ENCODE results near the gene SEC24D.

The SEC24D gene

DNA sequence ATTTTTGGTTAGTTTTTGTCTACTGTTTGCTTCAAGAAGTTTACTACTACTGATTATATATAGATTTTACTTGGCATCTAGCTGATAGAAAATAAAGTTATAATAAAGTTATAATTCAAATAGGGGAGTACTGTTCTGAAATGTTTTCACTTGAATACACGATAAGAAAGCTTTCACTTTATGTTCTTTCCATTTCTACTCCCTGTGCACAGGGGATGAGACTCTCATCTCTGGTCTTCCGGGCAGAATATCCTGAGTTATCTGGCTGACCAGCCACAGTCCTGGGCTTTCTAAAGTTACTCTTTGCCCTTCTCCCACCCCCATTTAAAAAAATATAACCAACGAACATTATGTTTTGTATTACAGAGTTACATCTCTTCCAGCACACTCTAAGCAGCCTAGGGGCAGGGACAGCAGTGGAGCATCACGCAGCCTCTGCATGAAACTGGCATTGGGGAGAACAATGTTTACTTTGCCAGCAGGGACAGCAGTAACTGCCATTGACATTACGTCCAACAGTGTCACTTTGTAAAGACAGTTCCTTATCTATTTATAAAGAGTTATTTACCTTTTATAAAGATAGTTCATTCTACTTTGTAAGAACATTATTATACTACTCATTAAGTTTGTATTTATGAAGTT lies 86.5 kb downstream of the SEC24D start:
- no peak overlapping the region for H3K27ac ChIP-seq (ENCODE audit: low read depth, low read length)
- H3K27me3 ChIP-seq (ENCODE audit: insufficient read depth, low read length), result no peaks in the 10 kb centered on the region
- no peaks in the 10 kb centered on the region for H3K9me3 ChIP-seq (ENCODE audit: insufficient read depth, low read depth, low read length)
- WGBS, result 86% methylated on average over 5 of the region's 5 CpGs
- H3K36me3 ChIP-seq (ENCODE audit: insufficient read depth, low read length), result peaks cover 76% of the 10 kb centered on the region
- H3K4me1 ChIP-seq (ENCODE audit: insufficient read depth, low read length), result no peaks in the 10 kb centered on the region
- no peak overlapping the region for H3K4me3 ChIP-seq (ENCODE audit: low read length)
- H3K9ac ChIP-seq (ENCODE audit: low read depth, low read length), result no peak overlapping the region

DNA sequence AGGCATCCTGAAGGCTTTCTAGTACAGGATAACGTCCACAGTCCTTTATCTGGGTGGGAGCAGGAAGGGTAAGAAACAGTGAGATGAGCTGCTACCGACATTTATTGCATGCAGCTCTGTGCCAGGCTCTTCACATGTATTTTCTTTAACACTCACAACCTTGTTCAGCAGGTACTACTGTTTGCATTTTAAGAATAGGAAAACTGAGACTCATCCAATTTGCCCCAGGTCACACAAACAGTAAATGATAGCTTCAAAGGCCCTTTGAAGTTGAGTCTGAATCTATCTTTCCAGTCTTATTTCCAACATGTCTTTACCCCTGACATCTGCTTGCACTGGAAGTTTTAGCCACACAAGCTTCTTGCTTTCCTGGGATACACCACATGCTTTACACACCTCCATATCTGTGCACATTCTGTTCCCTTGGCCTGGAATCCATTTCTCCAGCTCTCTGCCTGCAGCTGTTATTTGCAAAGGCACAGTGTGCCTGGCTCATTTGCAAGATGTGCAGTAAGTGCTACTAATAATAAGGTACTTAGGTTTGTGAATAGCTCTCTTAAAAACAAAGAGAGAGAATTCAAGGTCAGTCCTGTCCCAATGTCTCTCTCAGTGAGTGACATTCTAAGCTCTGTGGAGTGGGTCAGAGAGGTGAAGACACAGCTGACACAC lies 89.5 kb downstream of the SEC24D start:
- Histone ChIP-seq H3K9ac (ENCODE audit: low read depth, low read length) (no peak overlapping the region), H3K9me3 (ENCODE audit: insufficient read depth, low read depth, low read length) (no peaks in the 10 kb centered on the region), H3K4me3 (ENCODE audit: low read length) (no peak overlapping the region), H3K27me3 (ENCODE audit: insufficient read depth, low read length) (no peaks in the 10 kb centered on the region), H3K4me1 (ENCODE audit: insufficient read depth, low read length) (no peaks in the 10 kb centered on the region), H3K27ac (ENCODE audit: low read depth, low read length) (no peak overlapping the region), H3K36me3 (ENCODE audit: insufficient read depth, low read length) (peaks cover 81% of the 10 kb centered on the region)
- WGBS, result 79% methylated on average over 2 of the region's 2 CpGs

DNA sequence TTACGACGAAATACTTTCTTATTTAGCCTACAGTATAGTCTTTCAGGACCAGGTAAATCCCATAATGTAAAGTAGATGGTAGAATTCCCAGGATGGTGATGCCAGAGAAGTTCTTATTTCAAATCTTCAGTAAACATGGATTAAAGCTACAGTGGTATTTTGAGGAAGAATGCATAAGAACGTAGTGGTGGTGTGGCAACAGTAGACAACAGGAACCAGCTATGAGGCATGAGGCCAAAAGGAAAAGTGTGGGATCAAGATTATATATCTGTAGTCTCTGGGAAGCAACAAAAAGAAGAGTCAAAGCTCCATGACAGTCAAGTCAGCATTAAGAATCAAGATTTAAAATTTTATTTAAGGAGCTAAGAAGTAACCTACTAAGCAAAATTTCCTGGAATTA lies 90.6 kb downstream of the SEC24D start:
- Histone ChIP-seq H3K27ac (ENCODE audit: low read depth, low read length) (no peak overlapping the region), H3K4me1 (ENCODE audit: insufficient read depth, low read length) (no peaks in the 10 kb centered on the region), H3K9me3 (ENCODE audit: insufficient read depth, low read depth, low read length) (no peaks in the 10 kb centered on the region), H3K36me3 (ENCODE audit: insufficient read depth, low read length) (peaks cover 80% of the 10 kb centered on the region), H3K4me3 (ENCODE audit: low read length) (no peak overlapping the region), H3K27me3 (ENCODE audit: insufficient read depth, low read length) (no peaks in the 10 kb centered on the region), H3K9ac (ENCODE audit: low read depth, low read length) (no peak overlapping the region)
- 92% methylated on average over 1 of the region's 3 CpGs for WGBS

GRCh38 chr4:118743867-118744266 lies 92.1 kb downstream of the SEC24D start:
- Histone ChIP-seq H3K27ac (ENCODE audit: low read depth, low read length) (no peak overlapping the region), H3K9ac (ENCODE audit: low read depth, low read length) (no peak overlapping the region), H3K27me3 (ENCODE audit: insufficient read depth, low read length) (no peaks in the 10 kb centered on the region), H3K4me3 (ENCODE audit: low read length) (no peak overlapping the region), H3K4me1 (ENCODE audit: insufficient read depth, low read length) (no peaks in the 10 kb centered on the region), H3K9me3 (ENCODE audit: insufficient read depth, low read depth, low read length) (no peaks in the 10 kb centered on the region), H3K36me3 (ENCODE audit: insufficient read depth, low read length) (peaks cover 80% of the 10 kb centered on the region)
- WGBS, result 93% methylated on average over 4 of the region's 4 CpGs

DNA sequence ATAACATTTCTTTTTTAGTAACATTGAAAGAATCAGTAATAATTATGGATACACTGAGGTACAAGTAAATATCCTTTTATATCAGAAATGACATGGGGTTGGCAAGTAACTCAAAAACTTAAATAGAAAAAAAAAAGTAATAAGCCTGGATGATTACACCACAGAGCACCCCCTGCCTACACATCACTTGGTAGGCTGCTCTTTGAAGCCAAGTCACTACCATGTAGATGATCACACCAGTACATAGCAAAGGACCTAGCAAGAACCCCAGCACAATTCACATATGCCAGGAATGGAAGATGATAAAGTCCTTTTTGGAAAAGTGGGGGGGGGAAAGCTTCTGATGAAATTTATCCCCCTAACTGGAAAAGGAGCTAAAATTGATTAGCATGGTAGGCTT lies 93.9 kb downstream of the SEC24D start:
- Histone ChIP-seq H3K4me3 (ENCODE audit: low read length) (no peak overlapping the region), H3K36me3 (ENCODE audit: insufficient read depth, low read length) (peaks cover 91% of the 10 kb centered on the region)

GRCh38 chr4:118741301-118741855 lies 94.5 kb downstream of the SEC24D start:
- no peaks in the 10 kb centered on the region for H3K27me3 ChIP-seq (ENCODE audit: insufficient read depth, low read length)
- H3K9me3 ChIP-seq (ENCODE audit: insufficient read depth, low read depth, low read length), result no peaks in the 10 kb centered on the region
- H3K9ac ChIP-seq (ENCODE audit: low read depth, low read length), result no peak overlapping the region
- peaks cover 91% of the 10 kb centered on the region for H3K36me3 ChIP-seq (ENCODE audit: insufficient read depth, low read length)
- WGBS, result 93% methylated on average over 3 of the region's 6 CpGs
- no peaks in the 10 kb centered on the region for H3K4me1 ChIP-seq (ENCODE audit: insufficient read depth, low read length)
- H3K27ac ChIP-seq (ENCODE audit: low read depth, low read length), result no peak overlapping the region
- H3K4me3 ChIP-seq (ENCODE audit: low read length), result no peak overlapping the region

More for the DNA sequence above, 93.9 kb downstream of the SEC24D start:
- Histone ChIP-seq H3K4me1 (ENCODE audit: insufficient read depth, low read length) (no peaks in the 10 kb centered on the region), H3K27ac (ENCODE audit: low read depth, low read length) (no peak overlapping the region), H3K9ac (ENCODE audit: low read depth, low read length) (no peak overlapping the region), H3K27me3 (ENCODE audit: insufficient read depth, low read length) (no peaks in the 10 kb centered on the region), H3K9me3 (ENCODE audit: insufficient read depth, low read depth, low read length) (no peaks in the 10 kb centered on the region)

GRCh38 chr4:118740869-118741268 lies 95.1 kb downstream of the SEC24D start:
- WGBS, result 96% methylated on average over 3 of the region's 5 CpGs

DNA sequence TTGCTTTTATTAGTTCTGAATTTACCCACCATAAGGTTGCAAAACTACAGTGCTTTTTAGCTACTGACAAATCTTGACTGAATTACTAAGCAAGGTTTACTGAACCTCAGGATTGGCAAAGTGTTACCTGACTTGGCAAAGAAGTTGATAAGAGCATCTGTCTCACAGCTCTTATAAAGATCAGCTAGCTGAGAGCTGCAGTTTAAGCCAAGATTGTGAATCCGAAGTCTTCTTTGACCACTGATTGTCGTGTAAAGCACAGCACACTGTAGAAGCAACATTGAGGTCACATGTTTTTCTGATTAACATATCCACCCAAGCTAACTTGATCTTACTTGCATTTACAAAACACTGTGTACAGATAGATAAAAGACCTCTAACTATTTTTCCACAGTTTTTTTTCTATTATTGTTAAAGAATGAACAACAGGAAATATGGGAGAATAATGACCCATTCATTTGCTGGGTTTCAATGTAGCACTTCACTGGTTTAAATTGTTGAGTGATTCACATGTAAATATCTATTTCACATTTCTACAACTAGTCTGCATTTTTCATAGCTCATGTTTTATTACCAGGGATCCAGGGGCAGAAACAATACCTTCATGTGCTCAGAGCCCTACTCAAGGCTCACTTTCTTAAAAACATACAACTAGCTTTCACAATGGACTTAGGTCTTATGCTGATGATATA lies 96.8 kb downstream of the SEC24D start:
- WGBS, result 85% methylated on average over 2 of the region's 2 CpGs
- no peaks in the 10 kb centered on the region for H3K27me3 ChIP-seq (ENCODE audit: insufficient read depth, low read length)

More at GRCh38 chr4:118740869-118741268, 95.1 kb downstream of the SEC24D start:
- Histone ChIP-seq H3K27me3 (ENCODE audit: insufficient read depth, low read length) (no peaks in the 10 kb centered on the region), H3K27ac (ENCODE audit: low read depth, low read length) (no peak overlapping the region), H3K4me1 (ENCODE audit: insufficient read depth, low read length) (no peaks in the 10 kb centered on the region), H3K9me3 (ENCODE audit: insufficient read depth, low read depth, low read length) (no peaks in the 10 kb centered on the region), H3K9ac (ENCODE audit: low read depth, low read length) (no peak overlapping the region), H3K36me3 (ENCODE audit: insufficient read depth, low read length) (peaks cover 94% of the 10 kb centered on the region), H3K4me3 (ENCODE audit: low read length) (no peak overlapping the region)

DNA sequence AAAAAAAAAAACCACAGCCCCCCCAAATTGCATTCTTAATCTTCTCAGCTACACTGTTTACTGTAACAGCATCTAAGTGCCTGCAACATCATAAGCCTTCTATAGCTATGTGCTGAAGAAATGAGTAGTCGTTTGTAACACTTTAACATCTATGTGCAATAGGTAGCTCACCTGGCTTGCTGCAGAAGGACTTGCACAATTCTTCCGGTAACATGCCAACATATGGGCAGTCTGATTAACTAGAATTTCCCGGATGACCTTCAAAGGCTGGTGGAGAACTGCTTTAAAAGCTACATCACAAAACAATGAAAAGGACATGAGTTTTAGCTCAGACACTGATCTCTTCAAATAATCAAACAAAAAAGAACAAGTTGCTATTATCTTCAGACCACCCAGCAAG lies 97.8 kb downstream of the SEC24D start:
- Histone ChIP-seq H3K4me3 (ENCODE audit: low read length) (no peak overlapping the region), H3K9me3 (ENCODE audit: insufficient read depth, low read depth, low read length) (no peaks in the 10 kb centered on the region), H3K27ac (ENCODE audit: low read depth, low read length) (no peak overlapping the region), H3K4me1 (ENCODE audit: insufficient read depth, low read length) (no peaks in the 10 kb centered on the region), H3K36me3 (ENCODE audit: insufficient read depth, low read length) (peaks cover 91% of the 10 kb centered on the region), H3K27me3 (ENCODE audit: insufficient read depth, low read length) (no peaks in the 10 kb centered on the region), H3K9ac (ENCODE audit: low read depth, low read length) (no peak overlapping the region)
- WGBS, result 96% methylated on average over 3 of the region's 3 CpGs

More for the DNA sequence above, 96.8 kb downstream of the SEC24D start:
- Histone ChIP-seq H3K9me3 (ENCODE audit: insufficient read depth, low read depth, low read length) (no peaks in the 10 kb centered on the region), H3K9ac (ENCODE audit: low read depth, low read length) (no peak overlapping the region), H3K4me3 (ENCODE audit: low read length) (no peak overlapping the region), H3K36me3 (ENCODE audit: insufficient read depth, low read length) (peaks cover 93% of the 10 kb centered on the region), H3K4me1 (ENCODE audit: insufficient read depth, low read length) (no peaks in the 10 kb centered on the region), H3K27ac (ENCODE audit: low read depth, low read length) (no peak overlapping the region)

- no peak overlapping the region for H3K9ac ChIP-seq (ENCODE audit: low read depth, low read length)
- no peaks in the 10 kb centered on the region for H3K27me3 ChIP-seq (ENCODE audit: insufficient read depth, low read length)
- no peak overlapping the region for H3K27ac ChIP-seq (ENCODE audit: low read depth, low read length)
- H3K36me3 ChIP-seq (ENCODE audit: insufficient read depth, low read length), result peaks cover 89% of the 10 kb centered on the region
- no peaks in the 10 kb centered on the region for H3K9me3 ChIP-seq (ENCODE audit: insufficient read depth, low read depth, low read length)
- H3K4me3 ChIP-seq (ENCODE audit: low read length), result no peak overlapping the region
- no peaks in the 10 kb centered on the region for H3K4me1 ChIP-seq (ENCODE audit: insufficient read depth, low read length)
Measured at GRCh38 chr4:118736900-118737299, 99.0 kb downstream of the SEC24D start.

GRCh38 chr4:118734491-118735205 lies 101.3 kb downstream of the SEC24D start:
- H3K36me3 ChIP-seq (ENCODE audit: insufficient read depth, low read length), result peaks cover 94% of the 10 kb centered on the region
- no peak overlapping the region for H3K9ac ChIP-seq (ENCODE audit: low read depth, low read length)
- no peak overlapping the region for H3K27ac ChIP-seq (ENCODE audit: low read depth, low read length)
- no peak overlapping the region for H3K4me3 ChIP-seq (ENCODE audit: low read length)
- no peaks in the 10 kb centered on the region for H3K4me1 ChIP-seq (ENCODE audit: insufficient read depth, low read length)
- 94% methylated on average over 5 of the region's 7 CpGs for WGBS
- no peaks in the 10 kb centered on the region for H3K9me3 ChIP-seq (ENCODE audit: insufficient read depth, low read depth, low read length)
- H3K27me3 ChIP-seq (ENCODE audit: insufficient read depth, low read length), result no peaks in the 10 kb centered on the region

All from HUES64 (cell line).